NCI-H1092 treated with DMSO at 0.1 percent for 48 hours (cell line): ENCODE results near the gene LRRC3.

Experiments
- DNase-seq: peaks from one replicate; lab custom pipeline; 2025; lab: John Stamatoyannopoulos, UW

Gene LRRC3

GRCh38 chr21:44511219-44511937 lies 56.1 kb downstream of the LRRC3 start:
- DNase-seq = no peak
